ENCODE data around the gene DPP10.

DNA sequence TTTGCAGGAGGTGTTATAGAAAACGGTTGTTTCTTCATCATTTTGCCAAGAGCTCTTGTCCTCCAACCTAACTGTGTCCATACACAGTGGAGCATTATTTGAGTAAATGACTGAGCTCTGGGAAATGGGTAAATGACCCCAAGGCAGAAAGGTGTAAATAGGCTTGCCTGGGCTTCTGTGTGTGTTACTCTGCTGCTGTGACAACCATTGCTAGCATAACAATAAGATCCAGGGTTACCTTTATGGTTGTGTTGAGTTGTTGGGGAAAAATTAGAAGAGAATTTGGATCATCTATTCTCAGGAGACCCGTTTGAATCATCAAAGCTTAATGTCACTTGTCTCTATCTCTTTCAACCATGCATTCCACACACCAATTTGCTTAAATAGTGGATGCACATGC is 672.7 kb downstream of the DPP10 start:
- TF ChIP-seq TAF1 (IDR thresholded peaks at IDR 0.05; ENCODE audit: low read depth), result no peak
- TF ChIP-seq YY1 (IDR thresholded peaks at IDR 0.05; ENCODE audit: low read depth), result no peak
- TF ChIP-seq, protein P1, sequence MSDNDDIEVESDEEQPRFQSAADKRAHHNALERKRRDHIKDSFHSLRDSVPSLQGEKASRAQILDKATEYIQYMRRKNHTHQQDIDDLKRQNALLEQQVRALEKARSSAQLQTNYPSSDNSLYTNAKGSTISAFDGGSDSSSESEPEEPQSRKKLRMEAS (IDR thresholded peaks at IDR 0.05), result no peak
- TF ChIP-seq EP300 (IDR thresholded peaks at IDR 0.05; ENCODE audit: borderline replicate concordance), result no peak
- no peak for TF ChIP-seq FOXM1 (IDR thresholded peaks at IDR 0.05; ENCODE audit: borderline replicate concordance, low read depth)
- TF ChIP-seq, protein P2, sequence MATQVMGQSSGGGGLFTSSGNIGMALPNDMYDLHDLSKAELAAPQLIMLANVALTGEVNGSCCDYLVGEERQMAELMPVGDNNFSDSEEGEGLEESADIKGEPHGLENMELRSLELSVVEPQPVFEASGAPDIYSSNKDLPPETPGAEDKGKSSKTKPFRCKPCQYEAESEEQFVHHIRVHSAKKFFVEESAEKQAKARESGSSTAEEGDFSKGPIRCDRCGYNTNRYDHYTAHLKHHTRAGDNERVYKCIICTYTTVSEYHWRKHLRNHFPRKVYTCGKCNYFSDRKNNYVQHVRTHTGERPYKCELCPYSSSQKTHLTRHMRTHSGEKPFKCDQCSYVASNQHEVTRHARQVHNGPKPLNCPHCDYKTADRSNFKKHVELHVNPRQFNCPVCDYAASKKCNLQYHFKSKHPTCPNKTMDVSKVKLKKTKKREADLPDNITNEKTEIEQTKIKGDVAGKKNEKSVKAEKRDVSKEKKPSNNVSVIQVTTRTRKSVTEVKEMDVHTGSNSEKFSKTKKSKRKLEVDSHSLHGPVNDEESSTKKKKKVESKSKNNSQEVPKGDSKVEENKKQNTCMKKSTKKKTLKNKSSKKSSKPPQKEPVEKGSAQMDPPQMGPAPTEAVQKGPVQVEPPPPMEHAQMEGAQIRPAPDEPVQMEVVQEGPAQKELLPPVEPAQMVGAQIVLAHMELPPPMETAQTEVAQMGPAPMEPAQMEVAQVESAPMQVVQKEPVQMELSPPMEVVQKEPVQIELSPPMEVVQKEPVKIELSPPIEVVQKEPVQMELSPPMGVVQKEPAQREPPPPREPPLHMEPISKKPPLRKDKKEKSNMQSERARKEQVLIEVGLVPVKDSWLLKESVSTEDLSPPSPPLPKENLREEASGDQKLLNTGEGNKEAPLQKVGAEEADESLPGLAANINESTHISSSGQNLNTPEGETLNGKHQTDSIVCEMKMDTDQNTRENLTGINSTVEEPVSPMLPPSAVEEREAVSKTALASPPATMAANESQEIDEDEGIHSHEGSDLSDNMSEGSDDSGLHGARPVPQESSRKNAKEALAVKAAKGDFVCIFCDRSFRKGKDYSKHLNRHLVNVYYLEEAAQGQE (IDR thresholded peaks at IDR 0.05; ENCODE audit: low read depth), result no peak
- TF ChIP-seq CEBPB (IDR thresholded peaks at IDR 0.05), result no peak
- TF ChIP-seq TEAD4 (IDR thresholded peaks at IDR 0.05), result no peak
- no peak for TF ChIP-seq EGR1 (IDR thresholded peaks at IDR 0.05)
- TF ChIP-seq ZBTB7A (IDR thresholded peaks at IDR 0.05; ENCODE audit: low read depth), result no peak

Data from Ishikawa (cell line).